ENCODE data around the gene TWSG1. TPM values are rescaled to one million over a fixed set of nuclear protein-coding genes. Genes with fewer than 3 reads are reported as not detected.

TWSG1 gene
- total and polyA plus RNA-seq, 10 of the 15 experiments (the other 5 are each of a cell fraction or from before 2014, with no cell fraction given): 11.1 to 45.1 (median 27.7) TPM

- Histone ChIP-seq H3K27ac (ENCODE audit: control insufficient read depth, insufficient read depth) (no peak overlapping the region), H3K9ac (ENCODE audit: control insufficient read depth, insufficient read depth, low read length) (no peak overlapping the region), H4K20me1 (ENCODE audit: control insufficient read depth, insufficient read depth) (no peaks in the 10 kb centered on the region), H3K4me2 (ENCODE audit: control insufficient read depth, insufficient read depth) (no peak overlapping the region), H3K9me3 (replicated peaks; ENCODE audit: control insufficient read depth, insufficient read depth, low read length) (no peaks in the 10 kb centered on the region; the same call in 2 of the 3 replicates), H3K4me3 (no peak overlapping the region), H3K36me3 (ENCODE audit: control insufficient read depth in 2 of 2, insufficient read depth in 2 of 2, low read length in 1 of 2) (no peaks in the 10 kb centered on the region), H2AFZ (ENCODE audit: control insufficient read depth, low read depth, low read length) (no peak overlapping the region), H3K27me3 (replicated peaks in 1 of 2; ENCODE audit: control insufficient read depth in 2 of 2, insufficient read depth in 2 of 2, low read length in 1 of 2) (no peaks in the 10 kb centered on the region), H3K4me1 (ENCODE audit: control insufficient read depth, insufficient read depth, low read length) (no peaks in the 10 kb centered on the region), H3K79me2 (ENCODE audit: control insufficient read depth, insufficient read depth, low read length) (no peaks in the 10 kb centered on the region)
- intact Hi-C loops (cut with micrococcal nuclease; ENCODE audit: unreplicated experiment): no loop called here
- TF ChIP-seq ZNF207 (IDR thresholded peaks at IDR 0.05; ENCODE audit: borderline replicate concordance): no peak
- TF ChIP-seq ZNF274 (IDR thresholded peaks at IDR 0.05; ENCODE audit: insufficient read depth, insufficient read length): no peak
- no peak for TF ChIP-seq IKZF1 (conservative IDR thresholded peaks at IDR 0.05)
- TF ChIP-seq MTA2 (IDR thresholded peaks at IDR 0.05; ENCODE audit: low read depth): no peak
- TF ChIP-seq TCF12 (IDR thresholded peaks at IDR 0.05; ENCODE audit: low read depth, low read length): no peak
- TF ChIP-seq CUX1 (IDR thresholded peaks at IDR 0.05; ENCODE audit: insufficient replicate concordance, low read depth, low read length): no peak
- TF ChIP-seq, protein P1, sequence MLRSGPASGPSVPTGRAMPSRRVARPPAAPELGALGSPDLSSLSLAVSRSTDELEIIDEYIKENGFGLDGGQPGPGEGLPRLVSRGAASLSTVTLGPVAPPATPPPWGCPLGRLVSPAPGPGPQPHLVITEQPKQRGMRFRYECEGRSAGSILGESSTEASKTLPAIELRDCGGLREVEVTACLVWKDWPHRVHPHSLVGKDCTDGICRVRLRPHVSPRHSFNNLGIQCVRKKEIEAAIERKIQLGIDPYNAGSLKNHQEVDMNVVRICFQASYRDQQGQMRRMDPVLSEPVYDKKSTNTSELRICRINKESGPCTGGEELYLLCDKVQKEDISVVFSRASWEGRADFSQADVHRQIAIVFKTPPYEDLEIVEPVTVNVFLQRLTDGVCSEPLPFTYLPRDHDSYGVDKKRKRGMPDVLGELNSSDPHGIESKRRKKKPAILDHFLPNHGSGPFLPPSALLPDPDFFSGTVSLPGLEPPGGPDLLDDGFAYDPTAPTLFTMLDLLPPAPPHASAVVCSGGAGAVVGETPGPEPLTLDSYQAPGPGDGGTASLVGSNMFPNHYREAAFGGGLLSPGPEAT (IDR thresholded peaks at IDR 0.05; ENCODE audit: low read depth): no peak
- SMC1A ChIA-PET (ENCODE audit: uncharacterized antibody, unreplicated experiment): interaction anchor here (1.0 kb wide), 1 partner anchor 62 kb away, joined by 3 read pairs; no protein-coding TSS in a partner anchor
- ATAC-seq (peak; percentile 45; the same call in 2 of the 3 replicates), FAIRE-seq (no peak), DNase-seq (ENCODE audit: low read depth, low spot score) (no peak)
- CTCF ChIA-PET: no interaction called here
- POLR2A ChIA-PET: no interaction called here
- in situ Hi-C loops (cut with MboI): no loop called here
- no TSS peak for BruUV-seq (replicated peaks)
- 85% methylated on average over 6 of the region's 6 CpGs for WGBS (ENCODE audit: insufficient coverage, insufficient replicate concordance, low lambda C conversion rate, missing lambda C conversion rate)
- RAD21 ChIA-PET (ENCODE audit: unreplicated experiment): no interaction called here
Measured at GRCh38 chr18:9418047-9418690, 83.6 kb downstream of the TWSG1 start.
